22Rv1 (cell line): ENCODE data around the gene DNAI2.

ENCODE experiments used
- H3K27ac ChIP-seq: fragments of 450-650 bp; 2 replicates; pipeline ENCODE4 v1.5.1; 2017
- ZFX ChIP-seq: fragments of 450-650 bp; IDR thresholded peaks from 2 replicates; pipeline ENCODE4 v1.6.1; 2017; ENCODE audit warnings: antibody characterized with exemption, borderline replicate concordance
- TF ChIP-seq, protein P1 (sequence below): fragments of 450-650 bp; IDR thresholded peaks from 2 replicates; pipeline ENCODE4 v1.5.1; 2017; ENCODE audit warnings: mild to moderate bottlenecking

Gene DNAI2

DNA sequence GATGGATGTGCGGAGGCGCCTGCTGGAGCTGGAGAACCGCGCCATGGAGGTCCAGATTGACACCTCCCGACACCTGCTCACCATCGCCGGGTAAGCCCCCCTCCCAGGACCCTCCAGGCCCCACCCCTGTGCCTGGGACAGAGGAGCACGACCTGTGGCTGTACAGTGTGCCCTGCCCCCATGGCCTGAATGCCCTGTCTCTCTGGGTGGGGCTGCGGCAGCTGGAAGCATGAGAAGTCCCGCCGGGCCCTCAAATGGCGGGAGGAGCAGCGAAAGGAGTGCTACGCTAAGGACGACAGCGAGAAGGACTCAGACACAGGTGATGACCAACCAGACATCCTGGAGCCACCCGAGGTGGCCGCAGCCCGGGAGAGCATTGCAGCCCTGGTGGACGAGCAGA is 76.5 kb downstream of the DNAI2 start:
- TF ChIP-seq ZFX: no peak
- TF ChIP-seq, protein P1, sequence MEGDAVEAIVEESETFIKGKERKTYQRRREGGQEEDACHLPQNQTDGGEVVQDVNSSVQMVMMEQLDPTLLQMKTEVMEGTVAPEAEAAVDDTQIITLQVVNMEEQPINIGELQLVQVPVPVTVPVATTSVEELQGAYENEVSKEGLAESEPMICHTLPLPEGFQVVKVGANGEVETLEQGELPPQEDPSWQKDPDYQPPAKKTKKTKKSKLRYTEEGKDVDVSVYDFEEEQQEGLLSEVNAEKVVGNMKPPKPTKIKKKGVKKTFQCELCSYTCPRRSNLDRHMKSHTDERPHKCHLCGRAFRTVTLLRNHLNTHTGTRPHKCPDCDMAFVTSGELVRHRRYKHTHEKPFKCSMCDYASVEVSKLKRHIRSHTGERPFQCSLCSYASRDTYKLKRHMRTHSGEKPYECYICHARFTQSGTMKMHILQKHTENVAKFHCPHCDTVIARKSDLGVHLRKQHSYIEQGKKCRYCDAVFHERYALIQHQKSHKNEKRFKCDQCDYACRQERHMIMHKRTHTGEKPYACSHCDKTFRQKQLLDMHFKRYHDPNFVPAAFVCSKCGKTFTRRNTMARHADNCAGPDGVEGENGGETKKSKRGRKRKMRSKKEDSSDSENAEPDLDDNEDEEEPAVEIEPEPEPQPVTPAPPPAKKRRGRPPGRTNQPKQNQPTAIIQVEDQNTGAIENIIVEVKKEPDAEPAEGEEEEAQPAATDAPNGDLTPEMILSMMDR: no peak
- no peak overlapping the region for H3K27ac ChIP-seq

DNA sequence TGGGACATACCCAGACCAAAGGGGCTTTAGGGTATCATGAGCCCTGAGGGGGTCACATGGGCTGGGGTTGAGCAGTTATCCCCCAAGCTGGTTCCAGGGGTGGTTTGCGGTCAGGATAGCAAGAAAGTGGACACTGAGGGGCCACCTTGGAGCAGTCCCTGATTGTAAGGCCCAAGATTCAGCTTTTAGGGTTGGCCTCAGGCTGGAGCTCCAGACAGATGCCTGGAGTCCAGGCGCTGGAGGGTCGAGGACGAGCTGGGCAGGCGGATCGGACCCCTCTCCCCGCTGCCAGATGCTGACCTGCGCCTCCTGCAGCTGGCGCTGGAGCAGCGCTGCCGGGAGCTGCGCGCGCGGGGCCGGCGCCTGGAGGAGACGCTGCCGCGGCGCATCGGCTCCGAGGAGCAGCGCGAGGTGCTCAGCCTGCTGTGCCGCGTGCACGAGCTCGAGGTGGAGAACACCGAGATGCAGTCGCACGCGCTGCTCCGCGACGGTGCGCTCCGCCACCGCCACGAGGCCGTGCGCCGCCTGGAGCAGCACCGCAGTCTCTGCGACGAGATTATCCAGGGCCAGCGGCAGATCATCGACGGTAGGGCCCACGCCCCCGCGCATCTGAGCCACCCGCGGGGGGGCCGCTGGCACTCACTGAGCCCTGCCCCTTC is 77.6 kb downstream of the DNAI2 start:
- H3K27ac ChIP-seq: no peak overlapping the region
- TF ChIP-seq ZFX: no peak
- TF ChIP-seq, protein P1: peak; percentile 28

DNA sequence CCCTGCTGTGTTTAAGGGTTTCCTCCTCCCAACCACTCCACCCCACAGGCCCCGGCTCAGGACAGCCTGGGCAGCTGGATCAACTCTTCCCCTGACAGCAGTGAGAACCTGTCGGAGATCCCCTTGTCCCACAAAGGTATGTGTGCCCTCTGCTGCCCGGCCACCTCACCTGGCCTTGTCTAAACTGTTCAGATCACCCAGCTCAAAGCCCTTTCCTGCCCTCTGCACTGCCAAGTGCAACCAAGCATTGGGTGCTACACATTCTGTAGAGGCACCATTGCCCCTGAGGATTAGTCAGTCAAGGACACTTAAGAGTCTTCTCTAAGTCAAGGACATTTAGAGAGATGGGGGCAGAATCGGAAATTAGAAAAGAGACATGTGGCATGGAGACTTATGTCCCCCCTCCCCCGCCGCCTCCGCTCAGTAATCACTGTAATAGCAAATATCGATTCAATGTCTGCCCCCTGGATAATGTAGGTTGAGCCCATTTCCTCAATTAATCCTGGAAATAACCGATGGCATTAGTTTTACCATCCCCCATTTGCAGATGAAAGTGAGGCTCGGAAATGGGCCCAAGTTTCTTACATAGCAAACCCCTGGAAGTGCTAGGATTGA is 79.5 kb downstream of the DNAI2 start:
- TF ChIP-seq, protein P1: no peak

DNA sequence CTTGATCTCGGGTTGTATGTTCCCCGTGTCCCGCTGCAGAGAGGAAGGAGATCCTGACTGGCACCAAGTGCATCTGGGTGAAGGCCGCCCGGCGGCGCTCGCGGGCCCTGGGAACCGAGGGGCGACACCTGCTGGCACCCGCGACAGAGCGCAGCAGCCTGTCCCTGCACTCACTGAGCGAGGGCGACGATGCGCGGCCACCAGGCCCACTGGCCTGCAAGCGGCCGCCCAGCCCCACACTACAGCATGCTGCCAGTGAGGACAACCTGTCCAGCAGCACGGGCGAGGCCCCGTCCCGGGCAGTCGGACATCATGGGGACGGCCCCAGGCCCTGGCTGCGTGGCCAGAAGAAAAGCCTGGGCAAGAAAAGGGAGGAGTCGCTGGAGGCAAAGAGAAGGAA is 80.1 kb downstream of the DNAI2 start:
- TF ChIP-seq, protein P1: peak; percentile 91
- no peak for TF ChIP-seq ZFX
- no peak overlapping the region for H3K27ac ChIP-seq

More for the DNA sequence above, 79.5 kb downstream of the DNAI2 start:
- H3K27ac ChIP-seq: no peak overlapping the region

DNA sequence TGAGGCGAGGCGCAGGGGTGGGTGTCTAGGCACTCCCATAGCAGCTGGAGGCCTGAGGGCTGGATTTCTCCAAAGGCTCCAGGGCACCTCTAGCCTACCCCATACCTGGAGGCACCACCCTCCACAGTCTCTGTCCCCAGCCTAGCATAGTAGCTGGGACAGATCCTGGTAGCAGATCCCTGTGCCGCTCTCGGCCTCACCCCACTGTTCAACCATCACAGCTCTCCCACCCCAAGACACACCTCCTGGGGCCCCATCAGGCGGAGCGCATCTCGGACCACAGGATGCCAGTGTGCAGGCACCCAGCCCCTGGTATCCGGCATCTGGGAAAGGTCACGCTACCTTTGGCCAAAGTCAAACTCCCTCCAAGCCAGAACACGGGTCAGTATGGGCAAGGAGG is 80.5 kb downstream of the DNAI2 start:
- no peak for TF ChIP-seq ZFX
- TF ChIP-seq, protein P1: no peak

DNA sequence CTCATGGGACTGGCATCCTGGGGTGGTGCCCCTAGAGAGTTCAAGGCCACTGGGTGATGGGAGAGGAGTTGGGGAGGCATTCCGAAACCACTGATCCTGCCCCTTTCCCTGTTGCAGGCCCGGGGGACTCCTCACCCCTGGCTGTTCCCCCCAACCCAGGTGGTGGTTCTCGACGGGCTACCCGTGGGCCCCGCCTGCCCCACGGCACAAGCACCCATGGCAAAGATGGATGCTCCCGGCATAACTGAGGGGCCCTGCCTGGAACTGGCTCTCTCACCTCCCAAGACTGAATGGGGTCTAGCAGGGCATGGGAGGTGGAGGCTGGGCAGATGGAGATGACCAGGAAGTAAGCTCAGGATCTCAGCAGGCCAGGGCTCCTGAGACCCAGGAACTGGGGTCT is 81.0 kb downstream of the DNAI2 start:
- H3K27ac ChIP-seq: no peak overlapping the region
- TF ChIP-seq, protein P1: no peak
- TF ChIP-seq ZFX: no peak

More for the DNA sequence above, 80.5 kb downstream of the DNAI2 start:
- H3K27ac ChIP-seq: no peak overlapping the region

DNA sequence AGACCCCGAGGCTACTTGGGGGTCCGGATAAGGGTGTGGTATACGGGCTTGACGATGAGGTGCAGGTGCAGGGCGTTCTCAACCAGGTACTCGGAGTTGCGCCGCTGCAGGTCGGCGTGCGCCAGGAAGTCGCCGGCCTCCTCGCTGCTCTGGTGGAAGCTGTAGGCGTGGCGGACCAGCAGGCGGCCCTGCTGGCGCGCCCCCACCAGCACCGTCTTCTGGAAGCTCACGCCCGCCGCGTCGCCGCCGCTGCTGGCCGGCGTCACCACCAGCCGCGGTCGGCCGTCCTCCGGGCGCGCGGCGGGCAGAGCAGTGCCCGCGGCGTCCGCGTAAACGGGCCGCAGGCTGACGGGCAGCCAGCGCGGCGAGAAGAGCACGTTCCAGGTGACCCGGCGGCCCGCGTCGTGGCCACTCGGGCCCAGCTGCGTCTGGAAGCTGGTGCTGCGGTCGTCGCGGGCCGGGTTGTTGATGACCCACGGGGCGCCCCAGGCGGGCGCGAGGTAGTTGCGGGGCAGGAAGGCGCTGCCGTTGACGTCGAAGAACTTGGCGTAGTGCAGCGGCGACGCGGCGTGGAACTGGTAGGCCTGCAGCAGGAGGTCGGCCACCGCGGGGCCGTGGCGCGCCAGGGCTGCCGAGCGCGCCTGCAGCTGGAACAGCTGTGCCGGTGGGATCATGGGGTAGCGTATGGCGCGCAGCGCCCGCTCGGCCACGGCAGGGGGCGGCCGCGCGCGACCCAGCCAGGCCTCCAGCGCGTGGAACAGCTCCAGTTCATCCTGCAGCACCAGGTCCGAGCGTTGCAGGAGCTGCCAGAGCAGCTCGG is 82.8 kb downstream of the DNAI2 start:
- no peak overlapping the region for H3K27ac ChIP-seq
- TF ChIP-seq, protein P1: peak; percentile 19; the same call in 1 of the 2 replicates
- TF ChIP-seq ZFX: no peak
